ENCODE results near the gene COL13A1.

The COL13A1 gene

DNA sequence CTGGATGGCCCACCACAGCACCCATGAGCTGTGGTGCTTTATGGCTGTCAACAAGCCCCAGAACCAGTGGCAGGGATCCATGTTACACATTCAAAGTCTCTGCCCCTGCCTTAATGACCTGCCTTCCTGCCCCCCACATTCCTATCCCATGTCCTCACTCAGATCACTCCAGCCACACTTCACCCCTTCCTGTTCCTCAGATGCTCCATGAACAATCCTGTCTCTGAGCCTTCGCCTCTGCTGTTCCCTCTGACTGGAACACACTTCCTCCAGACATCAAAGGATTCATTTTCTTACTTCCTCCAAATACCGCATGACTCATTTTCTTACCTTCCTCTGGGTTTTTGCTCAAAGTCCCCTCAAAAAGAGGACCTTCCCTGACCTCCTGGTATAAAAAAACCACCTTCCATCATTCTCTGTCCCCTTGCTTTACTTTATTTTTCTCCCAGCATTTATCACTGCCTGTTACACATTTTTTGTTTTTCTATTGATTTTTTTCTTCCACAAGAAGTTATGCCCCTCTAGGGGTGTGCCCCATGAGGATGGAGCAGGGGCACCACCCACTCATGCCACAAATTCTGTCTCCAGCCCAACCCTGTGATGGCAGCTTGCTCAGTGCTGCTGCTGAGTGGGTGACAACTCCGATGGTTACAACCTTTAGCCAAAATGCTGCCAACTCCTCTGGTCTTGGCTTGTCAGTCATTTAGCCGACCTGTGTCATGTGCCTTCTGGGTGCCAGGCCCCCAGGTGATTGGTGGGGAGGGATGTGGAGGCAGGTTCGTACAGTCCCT is 18.2 kb downstream of the COL13A1 start:
- no peak for DNase-seq (ENCODE audit: low read depth)

GRCh38 chr10:69820817-69821216 is 19.1 kb downstream of the COL13A1 start:
- no peak for DNase-seq (ENCODE audit: low read depth)

- no peak for DNase-seq (ENCODE audit: low read depth)
Observed at GRCh38 chr10:69825604-69826003, 23.9 kb downstream of the COL13A1 start.

GRCh38 chr10:69826094-69826493 is 24.4 kb downstream of the COL13A1 start:
- no peak for DNase-seq (ENCODE audit: low read depth)

GRCh38 chr10:69826789-69827554 is 25.3 kb downstream of the COL13A1 start:
- DNase-seq (ENCODE audit: low read depth): no peak

DNA sequence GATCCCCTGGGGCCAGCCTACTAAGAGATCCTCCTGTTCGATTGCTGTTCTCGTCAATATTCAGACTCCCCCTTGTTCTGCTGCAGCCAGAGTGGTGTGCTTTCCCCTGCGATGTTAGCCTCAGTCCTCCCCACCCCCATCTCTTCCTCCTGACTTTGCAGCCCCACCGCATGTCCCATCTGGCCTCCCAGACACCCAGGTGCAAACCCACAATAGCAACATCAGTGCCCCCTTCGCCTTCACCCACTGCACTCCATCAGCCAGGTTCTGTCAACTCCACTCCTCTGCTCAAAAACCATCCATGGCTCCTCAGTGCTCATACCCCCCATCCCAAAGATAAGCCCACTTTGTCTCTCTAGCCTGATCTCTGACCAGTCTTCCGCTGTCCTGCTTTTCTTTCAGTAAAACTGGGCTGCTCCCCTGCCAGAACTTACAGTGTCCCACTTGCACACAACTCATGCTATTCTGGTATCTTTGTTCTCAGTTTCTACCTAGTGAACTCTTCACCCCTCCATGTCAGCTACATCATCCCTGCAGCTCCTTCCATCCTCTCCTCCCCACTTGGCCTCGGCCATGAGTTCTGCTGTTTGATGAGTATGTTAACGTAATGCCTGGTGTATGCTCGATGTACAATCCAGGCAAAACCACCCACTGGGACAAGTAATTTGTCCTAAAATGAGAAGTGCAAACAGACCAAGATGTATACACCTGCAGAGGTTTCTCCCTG is 26.6 kb downstream of the COL13A1 start:
- DNase-seq (ENCODE audit: low read depth): no peak

DNA sequence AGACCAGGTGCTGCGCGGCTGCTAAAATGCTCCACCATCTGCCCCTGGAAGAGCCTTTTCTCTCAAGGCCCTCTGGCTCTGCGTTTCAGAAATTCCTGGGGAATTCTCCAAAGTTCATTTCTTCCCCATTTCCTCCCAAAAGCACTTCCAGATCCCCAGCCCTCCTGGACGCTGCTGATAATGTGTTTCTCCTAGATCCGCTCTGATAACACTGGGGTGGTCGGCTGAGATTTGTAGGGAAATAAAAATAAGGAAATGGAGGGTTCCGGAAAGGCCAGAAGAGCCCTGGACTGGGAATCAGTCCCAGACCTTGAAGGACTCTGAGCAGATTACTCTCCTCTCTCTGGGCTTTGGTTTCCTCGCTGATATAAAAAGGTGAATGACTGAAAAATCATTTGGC is 28.1 kb downstream of the COL13A1 start:
- no peak for DNase-seq (ENCODE audit: low read depth)

- no peak for DNase-seq (ENCODE audit: low read depth)
Observed at GRCh38 chr10:69831231-69831855, 29.6 kb downstream of the COL13A1 start.

- no peak for DNase-seq (ENCODE audit: low read depth)
Observed at GRCh38 chr10:69835233-69835632, 33.5 kb downstream of the COL13A1 start.

GRCh38 chr10:69835875-69836730 is 34.4 kb downstream of the COL13A1 start:
- no peak for DNase-seq (ENCODE audit: low read depth)

GRCh38 chr10:69836731-69837030 is 35.0 kb downstream of the COL13A1 start:
- no peak for DNase-seq (ENCODE audit: low read depth)

DNA sequence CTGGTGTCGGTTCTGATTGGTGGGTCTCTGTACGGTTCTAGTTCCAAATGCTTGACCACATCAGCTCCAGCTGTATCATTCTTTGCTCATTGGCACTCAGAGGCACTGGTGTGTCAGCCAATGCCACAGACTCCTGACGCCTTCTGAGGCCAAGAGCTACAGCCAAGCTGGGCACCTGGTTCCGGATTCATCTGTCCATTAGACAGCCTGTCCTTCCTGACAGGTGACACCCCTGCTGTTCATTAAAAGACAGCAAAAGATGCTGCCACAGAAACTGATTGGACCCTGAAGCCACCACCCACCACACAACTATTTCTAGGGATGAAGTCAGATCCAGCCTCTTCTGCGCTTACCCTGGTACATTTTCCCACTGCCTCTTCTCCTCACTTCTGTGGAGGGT is 35.6 kb downstream of the COL13A1 start:
- no peak for DNase-seq (ENCODE audit: low read depth)

GRCh38 chr10:69838418-69838817 is 36.7 kb downstream of the COL13A1 start:
- no peak for DNase-seq (ENCODE audit: low read depth)

DNA sequence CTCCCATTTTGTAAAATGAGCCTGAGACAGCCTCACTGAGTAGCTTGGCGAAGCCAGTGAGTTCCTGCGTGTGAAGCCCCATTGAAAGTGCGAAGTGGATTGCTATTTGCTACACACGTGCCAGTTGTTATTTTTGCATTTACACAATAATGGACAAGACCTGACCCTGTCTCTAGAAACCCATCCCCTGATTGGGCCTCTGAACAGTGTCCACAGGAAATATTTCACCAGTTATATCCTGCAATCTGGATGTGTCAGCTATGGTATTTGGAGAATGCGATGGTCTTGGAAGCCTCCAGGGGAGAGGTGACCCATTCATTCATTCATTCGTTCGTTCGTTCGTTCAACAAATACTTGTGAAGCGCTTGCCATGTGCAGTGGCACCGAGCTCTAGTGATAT is 37.1 kb downstream of the COL13A1 start:
- DNase-seq (ENCODE audit: low read depth): no peak

DNA sequence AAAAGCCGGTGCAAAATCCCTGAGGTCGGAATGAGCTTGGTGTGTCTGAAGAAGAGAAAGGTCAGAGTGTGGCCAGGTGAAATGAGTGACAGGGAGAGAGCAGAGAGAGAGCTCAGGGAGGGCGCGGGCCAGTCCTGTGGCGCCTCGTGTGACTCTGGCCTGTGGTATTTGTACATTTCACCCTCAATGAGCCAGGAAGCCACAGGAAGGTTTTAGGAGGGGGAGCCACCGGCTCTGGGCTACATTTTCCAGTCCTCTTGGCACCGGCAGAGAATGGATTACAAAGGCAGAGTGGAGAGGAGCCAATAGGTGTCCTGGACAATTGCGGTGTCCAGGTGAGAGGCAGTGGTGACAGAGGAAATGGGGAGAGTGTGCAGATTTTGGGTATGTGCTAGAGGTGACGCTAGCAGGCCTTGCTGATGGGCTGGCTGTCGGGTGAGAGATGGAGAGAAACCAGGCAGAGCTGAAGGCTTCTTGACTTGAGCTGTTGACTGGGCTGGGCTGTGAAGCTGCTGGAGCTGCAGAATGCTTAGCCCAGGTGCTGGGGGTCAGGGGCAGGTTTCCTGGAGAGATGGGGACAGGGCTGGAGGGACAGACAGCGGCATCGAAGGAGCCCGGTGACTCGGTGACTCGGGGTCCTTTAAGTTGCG is 38.1 kb downstream of the COL13A1 start:
- DNase-seq (ENCODE audit: low read depth): no peak

- DNase-seq (ENCODE audit: low read depth): no peak
Observed at GRCh38 chr10:69840773-69841172, 39.1 kb downstream of the COL13A1 start.

- no peak for DNase-seq (ENCODE audit: low read depth)
Observed at GRCh38 chr10:69842020-69842419, 40.3 kb downstream of the COL13A1 start.

- no peak for DNase-seq (ENCODE audit: low read depth)
Observed at GRCh38 chr10:69842882-69843281, 41.2 kb downstream of the COL13A1 start.

DNA sequence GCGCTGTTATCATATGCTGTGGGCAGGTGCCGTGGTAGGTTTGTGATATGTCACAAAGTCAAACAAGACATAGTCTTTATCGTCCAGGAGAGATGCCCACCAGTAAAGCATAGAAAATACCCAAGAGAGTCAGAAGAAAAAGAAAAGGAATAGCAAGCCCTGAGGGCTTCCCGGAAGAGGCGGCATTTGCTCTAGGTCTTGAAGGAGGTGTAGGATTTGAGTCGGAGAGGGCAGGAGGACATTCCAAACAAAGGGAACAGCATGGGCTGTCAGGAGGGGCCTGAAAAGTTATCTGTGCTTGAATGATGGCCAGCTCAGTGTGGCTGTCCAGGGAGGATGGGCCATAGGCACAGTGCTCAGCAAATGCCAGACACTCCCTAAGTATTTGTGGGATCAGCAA is 42.2 kb downstream of the COL13A1 start:
- no peak for DNase-seq (ENCODE audit: low read depth)

GRCh38 chr10:69844698-69845097 is 43.0 kb downstream of the COL13A1 start:
- no peak for DNase-seq (ENCODE audit: low read depth)
